Measurements from ENCODE around the gene SORCS2.
"Not testable (repeated sequence)": the region's sequence is repeated elsewhere in the genome, so short reads cannot be mapped to it uniquely, and the experiment has no call there.

The SORCS2 gene

DNA sequence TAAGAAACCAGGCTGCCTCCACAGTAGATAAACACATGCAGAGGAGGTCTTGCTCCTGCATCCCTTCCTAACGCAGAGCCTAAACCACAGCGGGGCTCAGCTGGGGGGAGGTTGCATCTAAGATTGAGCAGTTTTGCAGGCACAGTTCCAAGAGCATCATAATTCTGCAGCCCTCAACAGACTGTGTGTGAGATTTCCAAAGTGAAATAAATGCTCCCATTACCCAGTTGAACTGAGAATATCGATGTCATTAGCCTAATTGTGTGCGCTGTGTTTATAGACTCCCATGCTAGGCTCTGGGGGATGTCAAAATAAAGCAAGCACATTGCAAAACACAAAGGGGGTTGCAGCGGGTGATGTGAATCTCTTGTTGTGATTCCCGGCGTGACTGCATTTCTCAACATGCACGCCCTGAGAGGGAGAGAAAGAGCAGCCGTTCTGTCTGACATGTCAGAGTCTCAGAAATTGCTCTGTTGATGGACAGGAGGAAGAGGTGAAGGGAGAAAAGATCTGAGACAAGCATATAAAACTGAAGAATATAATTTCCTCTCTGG lies 392.3 kb downstream of the SORCS2 start:
- no peak for DNase-seq (ENCODE audit: low spot score)

DNA sequence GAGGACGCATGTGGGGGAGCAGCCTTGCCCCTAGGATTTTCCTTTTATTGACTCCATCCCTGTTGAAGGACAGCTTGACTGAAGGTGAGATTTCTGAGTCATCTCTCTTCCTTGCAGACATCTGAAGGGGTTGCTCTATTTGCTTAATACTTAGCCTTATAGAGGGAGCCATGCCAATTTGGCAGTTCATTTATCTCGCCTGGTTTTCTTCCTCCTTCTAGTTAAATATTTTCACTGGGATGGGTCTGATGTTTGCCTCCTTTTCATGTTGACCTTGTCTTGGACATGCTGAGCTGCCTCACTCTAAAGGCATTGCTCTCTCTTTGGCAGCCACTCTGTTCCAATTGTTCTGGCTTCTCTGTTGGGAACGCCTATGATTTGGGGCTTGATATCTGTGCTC lies 393.4 kb downstream of the SORCS2 start:
- DNase-seq (ENCODE audit: low spot score) = no peak

DNA sequence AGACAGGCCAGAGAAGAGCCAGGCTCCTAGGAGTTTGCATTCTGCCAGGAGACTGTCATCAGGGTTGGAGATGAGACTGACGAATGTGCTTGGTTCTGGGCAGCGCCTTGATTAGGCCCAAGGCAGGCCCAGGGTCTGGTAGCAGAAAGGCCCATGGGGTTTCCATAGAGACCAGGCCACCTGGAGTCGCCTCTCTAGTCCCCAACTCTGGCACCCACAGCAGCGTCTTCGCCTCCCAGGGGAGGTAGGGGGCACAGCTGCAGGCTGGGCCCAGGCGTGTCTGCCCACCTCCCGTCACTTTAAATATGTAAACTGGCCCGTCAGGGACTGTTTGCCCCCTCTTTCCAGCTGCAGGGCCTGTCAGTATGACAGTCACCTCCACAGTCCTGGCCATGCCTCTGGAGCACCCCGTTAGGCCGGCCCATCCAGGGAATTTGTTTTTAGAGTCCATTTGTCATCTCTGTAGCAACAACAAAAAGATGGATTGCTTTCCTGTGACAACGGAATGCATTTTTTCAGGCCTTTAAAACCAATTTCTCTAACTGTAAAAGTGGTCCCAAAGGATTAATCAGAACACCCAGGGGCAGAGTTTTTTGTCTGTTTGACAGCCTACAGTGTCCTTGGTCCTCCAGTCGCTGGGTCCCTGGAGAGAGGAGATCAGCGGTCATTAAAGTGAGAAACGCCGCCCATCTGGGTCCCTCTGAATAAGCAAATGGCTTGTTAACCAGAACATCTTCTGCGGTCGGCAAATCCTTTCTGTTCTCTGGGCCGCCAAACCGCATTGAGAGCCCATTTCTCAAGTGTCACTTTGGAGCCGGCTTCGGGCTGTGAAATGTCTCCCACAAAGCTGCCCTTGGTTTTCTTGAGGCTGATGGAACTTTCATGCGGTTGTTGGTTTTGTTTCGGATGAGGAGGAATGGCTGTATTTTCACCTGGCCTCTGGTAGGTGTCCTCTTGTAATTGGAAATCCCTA lies 395.4 kb downstream of the SORCS2 start:
- DNase-seq (ENCODE audit: low spot score) = no peak

DNA sequence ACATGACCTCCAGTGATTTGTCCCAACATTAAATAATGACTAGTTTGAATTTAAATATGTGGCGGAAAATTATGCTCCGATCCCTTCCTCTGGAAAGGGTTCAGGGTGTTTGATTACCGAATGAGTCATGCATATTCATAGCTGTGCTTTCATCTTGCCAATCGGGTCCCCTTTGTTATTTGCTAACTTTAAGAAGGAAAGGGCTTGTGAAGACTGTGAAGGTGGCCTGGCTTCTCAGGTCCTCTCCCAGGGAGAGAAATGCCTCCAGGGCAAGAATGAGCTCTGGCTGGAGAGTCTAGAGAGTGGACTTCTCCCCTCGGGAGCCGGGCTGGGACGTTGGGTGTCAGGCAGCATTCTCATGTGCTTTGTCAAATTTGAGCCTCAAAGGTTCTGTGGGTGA lies 397.9 kb downstream of the SORCS2 start:
- no peak for DNase-seq (ENCODE audit: low spot score)

DNA sequence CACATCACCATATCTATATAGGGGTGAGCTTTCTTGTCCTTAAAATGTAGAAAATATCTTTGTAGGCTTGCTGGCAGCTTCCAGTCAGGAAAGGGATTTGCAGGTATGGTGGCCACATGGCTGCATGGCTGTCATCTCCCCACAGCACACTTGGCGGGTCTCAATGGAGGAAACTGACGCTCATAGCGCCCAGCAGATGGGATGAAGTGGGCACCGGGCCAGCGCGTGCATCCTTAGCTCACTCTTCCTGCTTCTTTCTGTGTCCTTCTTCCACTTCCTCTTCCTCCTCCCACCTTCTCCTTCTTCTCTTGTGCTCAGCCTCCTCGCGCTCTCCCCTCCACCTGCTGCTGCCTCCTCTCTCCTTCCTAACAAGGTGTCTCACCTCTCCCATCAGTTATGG lies 398.6 kb downstream of the SORCS2 start:
- DNase-seq (ENCODE audit: low spot score) = no peak

DNA sequence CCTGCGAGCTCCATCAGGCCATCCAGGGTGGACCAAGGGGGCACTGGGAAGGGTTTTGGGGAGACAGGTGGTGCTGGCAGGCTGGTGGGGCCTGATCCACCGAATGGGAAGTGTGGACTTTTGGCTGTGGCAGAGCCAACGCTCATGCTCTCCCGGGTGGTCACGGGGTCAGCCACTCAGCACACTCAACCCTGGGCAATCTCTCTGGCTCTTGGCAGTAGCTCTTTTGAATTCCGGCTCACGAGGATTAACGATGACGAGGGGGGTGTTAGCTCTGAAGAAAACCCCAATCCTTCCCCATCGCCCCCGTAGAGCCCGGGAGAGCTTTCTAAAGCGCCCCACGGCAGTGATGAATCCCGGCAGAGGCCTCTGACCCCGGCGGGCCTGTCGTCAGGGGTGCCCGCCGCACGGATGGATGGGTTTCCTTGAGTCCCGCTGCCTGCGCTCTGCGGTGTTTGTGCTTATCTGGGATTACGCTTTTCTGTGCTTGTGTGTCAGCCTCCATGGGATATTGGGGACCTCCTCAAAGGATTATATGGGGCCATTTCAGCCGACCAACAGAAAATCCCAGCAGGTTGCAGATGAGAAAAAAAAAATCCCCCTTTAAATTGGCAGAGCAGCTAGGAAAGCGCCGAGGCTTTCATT lies 399.2 kb downstream of the SORCS2 start:
- no peak for DNase-seq (ENCODE audit: low spot score)

DNA sequence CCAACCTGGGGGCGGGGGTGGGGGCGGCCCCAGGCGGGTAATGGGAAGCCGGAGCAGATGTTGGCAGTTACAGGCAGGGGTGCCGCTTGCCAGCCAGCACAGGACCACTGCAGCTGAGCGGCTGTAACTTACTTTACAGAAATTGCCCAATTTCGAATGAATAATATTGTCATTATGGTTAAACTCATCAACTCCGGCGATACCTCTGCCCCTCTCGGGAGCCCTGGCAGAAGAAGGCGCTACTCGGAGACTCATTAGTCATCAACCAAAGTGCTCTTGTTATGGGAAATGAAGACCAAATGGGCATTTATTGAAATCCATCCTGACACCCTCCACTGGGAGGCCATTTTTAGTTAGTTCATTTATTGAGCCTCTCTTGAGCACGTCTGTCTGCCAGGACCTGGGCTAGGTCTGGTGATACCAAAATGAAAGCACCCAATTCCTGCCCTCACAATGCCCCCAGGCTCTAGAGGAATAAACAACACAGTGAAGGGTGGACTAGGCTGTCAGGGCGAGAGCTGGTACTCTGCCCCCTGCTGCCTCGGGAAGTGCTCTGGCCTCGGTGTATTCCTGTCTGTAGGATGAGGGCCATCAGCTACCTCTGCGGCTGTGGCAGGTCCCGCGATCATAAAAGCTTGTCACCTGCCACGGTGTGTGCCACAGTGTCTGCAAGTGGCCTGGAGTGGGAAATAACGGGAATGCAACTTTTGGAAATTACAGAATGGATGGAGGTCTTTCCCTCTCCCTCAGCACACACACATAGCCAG lies 401.5 kb downstream of the SORCS2 start:
- DNase-seq (ENCODE audit: low spot score) = no peak

DNA sequence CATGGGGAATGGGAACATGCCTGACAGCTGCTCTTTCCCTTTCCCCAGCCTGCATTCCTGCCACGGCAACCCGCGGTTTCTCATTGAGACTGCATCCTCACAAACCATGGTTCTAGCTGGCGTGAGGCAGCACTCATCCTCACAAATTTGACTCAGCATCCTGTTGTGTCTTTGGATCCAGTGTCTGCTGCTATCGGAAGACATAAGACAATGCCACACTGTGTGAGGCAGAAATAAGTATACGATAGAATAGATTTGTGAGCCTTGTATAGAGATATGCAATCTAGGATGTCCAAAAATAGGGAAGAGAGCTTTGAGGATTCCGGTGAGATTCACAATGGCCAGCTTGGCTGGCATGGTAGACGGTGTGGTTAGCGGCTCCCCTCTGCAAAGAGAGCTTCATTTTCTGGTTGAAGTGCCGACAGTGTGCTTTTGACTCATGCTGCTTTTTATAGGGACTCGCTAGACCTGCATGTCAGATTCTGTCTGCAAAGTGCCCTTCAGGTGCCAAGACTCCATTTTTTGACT lies 403.7 kb downstream of the SORCS2 start:
- DNase-seq (ENCODE audit: low spot score) = no peak

DNA sequence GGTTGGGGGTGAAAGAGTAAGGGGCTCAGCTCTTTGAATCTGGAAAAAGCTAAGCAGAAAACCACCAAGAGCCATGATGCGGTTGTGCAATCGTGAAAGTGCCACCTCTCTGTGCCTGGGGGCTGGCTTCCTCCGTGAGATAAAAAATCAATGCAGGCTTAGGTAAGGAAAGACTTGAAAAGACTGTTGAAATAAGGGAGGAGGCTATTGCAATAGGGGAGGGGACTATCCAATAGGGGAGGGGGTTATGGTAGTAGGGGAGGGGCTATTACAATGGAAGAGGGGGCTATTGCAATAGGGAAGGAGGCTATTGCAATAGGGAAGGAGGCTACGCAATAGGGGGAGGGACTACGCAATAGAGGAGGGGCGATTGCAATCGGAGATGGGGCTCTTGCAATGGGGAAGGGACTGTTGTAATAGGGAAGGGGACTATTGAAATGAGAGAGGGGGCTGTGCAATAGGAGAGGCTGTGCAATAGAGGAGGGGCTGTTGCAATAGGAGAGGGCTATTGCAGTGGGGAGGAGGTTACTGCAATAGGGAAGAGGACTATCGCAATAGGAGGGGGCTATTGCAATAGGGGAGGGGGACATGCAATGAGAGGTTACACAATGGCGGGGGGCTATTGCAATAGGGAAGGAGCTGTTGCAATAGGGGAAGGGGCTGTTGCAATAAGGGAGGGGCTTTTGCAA lies 404.7 kb downstream of the SORCS2 start:
- DNase-seq (ENCODE audit: low spot score) = no peak

DNA sequence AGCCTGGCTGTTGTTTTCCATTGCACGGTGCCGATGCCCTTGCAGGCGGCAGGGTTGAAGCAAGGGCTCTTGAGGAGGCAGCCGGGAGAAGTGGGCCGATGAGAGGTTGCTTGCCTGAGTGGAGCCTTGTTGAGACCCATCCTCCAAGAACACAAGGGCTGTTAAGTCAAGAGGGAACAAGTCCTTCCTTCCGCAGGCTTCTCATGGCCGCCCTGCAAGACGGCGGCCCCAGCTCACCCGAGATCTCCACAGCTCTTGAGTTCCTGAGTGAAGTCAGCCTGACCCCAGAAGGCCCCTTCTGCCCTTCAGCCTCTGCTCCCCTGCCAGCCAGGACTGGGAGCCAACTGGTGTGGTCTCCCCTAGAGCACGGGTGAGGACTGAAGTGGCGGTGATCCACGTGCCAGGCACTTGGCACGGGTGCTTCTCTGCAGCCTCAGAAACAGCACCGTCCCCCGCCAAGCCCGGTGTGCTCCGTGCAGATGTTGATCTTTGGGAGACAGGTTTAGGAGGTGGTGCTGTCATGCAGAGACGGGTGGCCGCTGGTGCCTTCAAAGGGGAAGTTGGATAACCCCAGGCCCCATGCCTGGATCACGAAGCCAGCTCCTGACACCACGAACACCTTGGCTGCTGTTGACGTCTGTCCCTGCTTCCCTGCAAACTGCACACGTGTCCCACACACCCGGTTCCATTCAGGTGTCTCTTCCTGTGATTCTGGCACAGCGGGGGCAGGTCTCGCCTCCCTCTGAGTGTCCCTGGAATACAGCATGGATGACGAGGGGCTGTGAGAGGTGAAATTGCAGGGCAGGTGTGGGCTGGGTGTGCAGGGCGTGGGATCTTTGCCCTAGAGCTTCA lies 406.8 kb downstream of the SORCS2 start:
- DNase-seq (ENCODE audit: low spot score) = no peak

DNA sequence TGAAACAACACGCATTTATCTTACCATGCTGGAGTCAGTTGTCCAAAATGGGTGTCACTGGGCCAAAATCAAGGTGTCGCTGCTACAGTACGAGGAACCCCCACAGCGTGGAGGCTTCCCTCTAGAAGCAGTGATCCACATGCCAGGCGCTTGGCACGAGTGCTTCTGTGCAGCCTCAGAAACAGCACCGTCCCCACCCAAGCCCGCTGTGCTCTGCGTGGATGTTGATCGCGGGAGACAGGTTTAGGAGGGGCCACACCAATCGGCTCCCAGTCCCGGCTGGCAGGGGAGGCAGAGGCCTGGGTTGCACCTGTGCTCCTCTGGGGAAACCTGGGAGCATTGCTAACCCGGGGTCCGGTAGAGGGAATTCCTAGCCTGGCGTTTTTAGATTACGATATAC lies 407.9 kb downstream of the SORCS2 start:
- DNase-seq (ENCODE audit: low spot score) = no peak

DNA sequence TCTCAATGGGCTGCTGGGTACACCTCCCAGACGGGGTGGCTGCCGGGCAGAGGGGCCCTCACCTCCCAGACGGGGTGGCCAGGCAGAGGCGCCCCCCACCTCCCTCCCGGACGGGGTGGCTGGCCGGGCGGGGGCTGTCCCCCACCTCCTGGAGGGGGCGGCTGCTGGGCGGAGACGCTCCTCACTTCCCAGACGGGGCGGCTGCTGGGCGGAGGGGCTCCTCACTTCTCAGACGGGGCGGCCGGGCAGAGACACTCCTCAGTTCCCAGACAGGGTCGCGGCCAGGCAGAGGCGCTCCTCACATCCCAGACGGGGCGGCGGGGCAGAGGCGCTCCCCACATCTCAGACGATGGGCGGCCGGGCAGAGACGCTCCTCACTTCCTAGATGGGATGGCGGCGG lies 409.8 kb downstream of the SORCS2 start:
- not testable (repeated sequence) for DNase-seq (ENCODE audit: low spot score)

DNA sequence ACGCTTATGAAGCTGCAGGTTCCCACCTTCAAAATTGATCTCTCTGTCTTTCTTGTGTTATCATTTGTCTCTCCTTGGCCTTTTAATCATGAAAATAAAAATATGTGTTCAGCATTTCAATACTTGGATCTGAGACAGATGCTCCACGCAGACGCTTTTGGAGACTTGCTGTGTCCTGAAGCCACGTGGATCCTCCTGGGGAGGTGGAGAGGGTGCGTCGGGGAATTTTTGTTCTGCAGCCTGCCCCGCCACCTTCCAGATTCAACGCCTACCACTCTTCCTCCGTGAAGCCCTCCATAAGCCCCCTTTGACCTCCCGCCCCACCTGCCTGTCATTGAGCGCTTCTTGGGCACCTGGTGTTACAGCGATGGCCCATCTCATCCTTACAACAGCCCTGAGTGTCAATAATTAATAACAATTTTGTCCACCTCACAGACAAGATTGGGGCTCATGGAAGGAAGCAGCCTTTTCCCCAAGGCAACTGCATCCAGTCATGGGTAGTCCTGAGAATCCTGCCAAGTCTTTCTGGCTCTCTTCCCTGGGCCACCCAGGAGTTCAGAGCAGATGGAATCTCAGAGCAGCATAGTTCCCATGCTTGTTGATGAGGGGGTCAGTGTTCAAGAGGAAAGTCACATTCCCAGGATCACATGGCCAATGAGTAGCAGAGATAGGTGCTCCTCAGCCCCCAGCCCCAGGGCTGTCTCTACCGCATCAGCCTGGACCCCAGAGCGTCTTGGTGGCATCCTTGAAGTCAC lies 415.0 kb downstream of the SORCS2 start:
- no peak for DNase-seq (ENCODE audit: low spot score)

DNA sequence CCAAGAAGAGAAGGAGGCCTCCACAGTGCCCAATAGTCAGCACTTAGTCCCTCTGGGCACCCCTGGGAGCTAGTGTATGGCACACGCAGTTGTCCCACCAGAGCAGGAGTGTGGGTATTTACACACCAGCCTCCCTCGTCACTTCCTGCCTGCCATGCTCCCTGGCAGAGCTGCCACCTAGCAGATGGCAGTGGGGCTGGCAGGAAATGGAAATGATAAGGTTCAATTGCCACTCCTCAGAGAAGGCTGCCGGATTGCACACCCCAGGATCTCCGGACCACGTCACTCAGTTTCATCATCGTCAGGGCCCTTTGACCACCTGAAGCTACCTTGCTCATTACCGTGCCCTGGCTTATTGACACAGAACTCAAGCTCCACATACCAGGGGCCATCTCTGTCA lies 415.7 kb downstream of the SORCS2 start:
- no peak for DNase-seq (ENCODE audit: low spot score)

DNA sequence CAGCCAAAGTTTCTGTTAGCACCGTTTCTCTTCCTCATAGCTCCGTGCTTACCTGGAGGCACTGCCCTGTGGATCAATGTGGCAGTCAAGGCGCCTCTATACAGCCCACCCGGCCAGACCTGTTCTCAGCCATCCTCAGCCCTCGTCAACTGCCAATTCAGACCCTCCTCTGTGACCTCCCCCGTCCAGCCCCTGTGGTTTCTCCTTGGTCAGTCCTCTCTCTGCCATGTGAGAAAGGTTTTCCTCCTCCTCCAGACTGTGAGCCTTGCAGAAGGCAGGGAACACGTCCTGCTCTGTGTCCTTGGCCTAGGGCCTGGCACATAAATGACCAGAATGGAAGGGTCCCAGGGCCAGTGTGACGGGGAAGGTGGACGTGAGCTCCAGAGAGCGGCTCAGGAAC lies 417.0 kb downstream of the SORCS2 start:
- no peak for DNase-seq (ENCODE audit: low spot score)

DNA sequence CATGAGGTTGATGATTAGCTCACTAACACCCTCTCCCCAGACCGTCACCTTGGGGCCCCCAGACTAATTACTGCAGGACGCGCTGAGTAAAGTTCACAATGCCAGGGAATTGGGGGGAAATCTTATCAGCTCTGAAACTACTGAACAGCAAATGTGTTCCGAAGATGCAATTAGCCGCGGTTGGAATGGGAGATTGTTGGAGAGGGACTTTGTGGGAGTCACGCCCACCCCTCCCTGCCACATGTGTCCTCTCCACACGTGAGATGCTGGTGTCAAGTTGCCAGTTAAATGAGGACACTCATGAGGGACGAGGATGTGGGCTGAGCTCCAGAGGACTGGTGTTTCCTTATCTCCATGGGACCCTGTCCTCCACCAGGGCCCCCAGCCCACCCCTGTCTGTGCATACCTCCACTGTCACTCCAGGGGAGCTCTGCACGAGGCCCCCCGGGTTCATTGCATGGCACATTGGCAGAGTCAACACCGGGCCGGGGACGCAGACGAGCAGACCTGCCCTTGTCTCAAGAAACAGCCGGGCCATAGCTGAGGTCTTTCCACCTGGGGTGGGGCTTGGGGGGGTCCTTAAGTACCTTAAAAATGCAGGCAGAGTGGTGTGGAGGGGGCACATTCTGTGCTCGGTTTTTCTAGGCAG lies 417.8 kb downstream of the SORCS2 start:
- DNase-seq (ENCODE audit: low spot score) = no peak

DNA sequence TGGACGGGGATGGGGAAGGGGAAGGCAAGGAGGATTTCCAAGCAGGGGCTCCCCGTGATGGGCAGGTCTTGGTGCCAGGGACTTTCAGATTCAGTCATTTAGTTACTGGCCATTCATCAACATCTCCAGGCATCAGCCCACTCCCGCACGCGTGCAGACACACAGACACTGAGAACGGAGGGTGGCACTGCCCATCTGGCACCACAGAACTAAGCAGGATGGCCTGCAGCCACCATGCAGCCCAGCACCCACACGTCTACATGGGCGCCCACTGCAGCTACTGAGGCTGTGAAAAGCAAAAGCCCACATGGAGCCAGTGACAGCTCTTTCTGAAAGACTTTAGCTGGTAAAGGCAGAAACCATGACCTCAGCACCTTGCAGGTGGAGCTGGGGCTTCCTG lies 418.5 kb downstream of the SORCS2 start:
- no peak for DNase-seq (ENCODE audit: low spot score)

DNA sequence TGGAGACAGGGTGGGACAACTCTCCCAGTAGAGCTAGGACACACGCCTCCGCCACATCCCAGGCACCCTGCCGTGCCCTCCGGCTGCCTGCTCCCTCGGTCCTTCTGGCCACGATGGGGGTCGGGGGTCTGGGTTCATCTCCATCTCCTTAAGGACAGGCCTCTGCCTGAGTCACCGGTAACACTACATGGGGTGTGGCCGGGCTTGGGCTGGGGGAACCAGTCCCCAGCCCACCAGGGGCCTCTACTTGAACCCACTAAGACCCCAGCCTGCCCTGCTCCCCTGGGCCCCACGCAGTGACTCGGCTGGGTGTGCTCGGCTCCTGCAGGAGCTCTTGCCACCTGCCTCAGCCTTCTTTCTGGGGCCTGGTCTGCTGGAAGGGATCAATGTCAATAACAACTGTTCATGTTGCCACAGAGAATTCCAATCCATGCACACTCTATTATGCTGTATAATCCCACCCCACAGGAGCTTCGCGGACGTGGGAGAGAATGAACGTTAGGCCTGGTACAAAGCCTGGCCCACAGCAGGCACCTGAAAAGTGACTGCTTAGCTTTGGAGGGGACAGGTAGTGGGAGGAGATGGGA lies 420.1 kb downstream of the SORCS2 start:
- DNase-seq (ENCODE audit: low spot score) = no peak
